T-helper 2 cell (primary cell): ENCODE data around the gene ETS2.
A peak's percentile ranks its signal among the peaks of the same experiment; 100 is the strongest.

ENCODE experiments used
- DNase-seq, 5 experiments: peaks; one replicate each; pipeline versions ENCODE4 v3.0.0 to v3.0.0-alpha.2; 2012 to 2022

The ETS2 gene

GRCh38 chr21:38802050-38803026 is 3.4 kb upstream of the ETS2 start:
- DNase-seq = peak in 1 of 5 experiments; percentile 46

GRCh38 chr21:38803075-38803660 is 2.6 kb upstream of the ETS2 start:
- DNase-seq = no peak

GRCh38 chr21:38804030-38804788 is 1.5 kb upstream of the ETS2 start:
- DNase-seq = no peak

- DNase-seq = peak in 2 of 5 experiments; percentile 9 to 34
Measured at GRCh38 chr21:38804789-38805327, 871 bp upstream of the ETS2 start.

- peak in 3 of 5 experiments; percentile 15 to 51 (median 33) for DNase-seq
Measured at GRCh38 chr21:38806153-38806941, 618 bp downstream of the ETS2 start.

GRCh38 chr21:38806942-38807284 is 1.2 kb downstream of the ETS2 start:
- peak in 1 of 5 experiments; percentile 54 for DNase-seq

- DNase-seq = no peak
Measured at GRCh38 chr21:38807441-38807871, 1.7 kb downstream of the ETS2 start.

GRCh38 chr21:38807986-38808385 is 2.3 kb downstream of the ETS2 start:
- no peak for DNase-seq

- DNase-seq = no peak
Measured at GRCh38 chr21:38809198-38809878, 3.6 kb downstream of the ETS2 start.

- no peak for DNase-seq
Measured at GRCh38 chr21:38810034-38810825, 4.5 kb downstream of the ETS2 start.

GRCh38 chr21:38810826-38811164 is 5.1 kb downstream of the ETS2 start:
- no peak for DNase-seq

GRCh38 chr21:38811257-38811656 is 5.5 kb downstream of the ETS2 start:
- no peak for DNase-seq

- DNase-seq = no peak
Measured at GRCh38 chr21:38813143-38813542, 7.4 kb downstream of the ETS2 start.

- DNase-seq = no peak
Measured at GRCh38 chr21:38813547-38813946, 7.8 kb downstream of the ETS2 start.

- no peak for DNase-seq
Measured at GRCh38 chr21:38814126-38815059, 8.7 kb downstream of the ETS2 start.

- no peak for DNase-seq
Measured at GRCh38 chr21:38815060-38815405, 9.3 kb downstream of the ETS2 start.

- DNase-seq = no peak
Measured at GRCh38 chr21:38816400-38816977, 10.8 kb downstream of the ETS2 start.

GRCh38 chr21:38817371-38818324 is 11.9 kb downstream of the ETS2 start:
- DNase-seq = no peak
